NT2/D1 (cell line): ENCODE data around the gene ZNF600.
"Not testable (repeated sequence)": the region's sequence is repeated elsewhere in the genome, so short reads cannot be mapped to it uniquely, and the experiment has no call there.

Experiments
- SUZ12 ChIP-seq: IDR thresholded peaks from 2 replicates; pipeline ENCODE4 v1.6.1; 2011; ENCODE audit not compliant: insufficient read length, insufficient read depth; ENCODE audit errors: extremely low read depth
- YY1 ChIP-seq: IDR thresholded peaks from 2 replicates; pipeline ENCODE4 v1.6.1; 2011; ENCODE audit not compliant: insufficient read length, insufficient read depth
- ZNF274 ChIP-seq: IDR thresholded peaks from 2 replicates; pipeline ENCODE4 v1.6.1; 2011; ENCODE audit warnings: mild to moderate bottlenecking, low read depth, low read length

- not testable (repeated sequence) for TF ChIP-seq ZNF274, YY1, SUZ12
Measured at GRCh38 chr19:52745919-52746318, 40.7 kb downstream of the ZNF600 start.
